Measurements from ENCODE around the gene TMEM87B. TPM values are rescaled to one million over a fixed set of nuclear protein-coding genes. Genes with fewer than 3 reads are reported as not detected.

TMEM87B gene
- polyA plus RNA-seq, 1 donor from 2014 or later = 12.8 TPM

DNA sequence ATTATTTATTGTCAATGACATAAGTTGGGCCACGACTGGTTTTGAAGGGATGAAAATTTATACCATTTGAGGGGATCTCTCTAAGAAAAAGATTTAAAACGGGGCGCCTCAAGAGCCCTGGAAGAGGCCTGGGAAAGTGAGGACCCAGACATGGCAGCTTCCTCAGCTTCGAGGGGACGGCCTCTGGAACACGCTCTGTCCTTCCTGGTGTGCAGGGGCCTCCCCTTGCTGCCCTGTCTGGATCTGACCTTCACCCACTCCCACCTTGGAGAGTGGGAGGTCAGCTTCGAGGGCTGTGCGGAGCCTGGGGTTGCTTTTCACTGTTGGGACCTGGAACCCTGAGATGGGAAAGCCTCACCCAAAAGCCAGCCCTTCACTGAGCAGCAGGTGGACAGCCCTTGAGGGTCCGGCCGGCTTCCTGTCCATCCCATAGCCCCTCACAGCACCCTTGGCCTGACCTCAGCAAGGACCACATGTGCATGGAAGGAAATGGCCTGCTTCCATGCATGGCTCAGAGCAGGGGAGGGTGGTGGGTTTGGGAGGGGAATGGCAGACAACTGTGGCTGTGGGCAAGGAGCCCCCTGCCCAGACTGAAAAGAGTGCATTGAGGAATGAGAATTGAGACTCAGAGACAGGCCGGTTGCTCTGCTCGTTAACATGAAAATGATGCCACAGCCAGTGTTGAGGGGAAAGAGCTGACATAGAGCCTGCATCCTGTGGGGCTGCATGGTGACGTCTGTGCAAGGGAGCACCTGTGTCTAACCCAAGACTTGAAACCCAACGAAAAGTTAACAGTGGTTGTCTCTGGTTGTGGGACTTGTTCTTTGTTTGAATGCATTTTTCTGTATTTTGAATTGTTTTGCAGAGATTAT lies 99.4 kb downstream of the TMEM87B start:
- Histone ChIP-seq H3K4me3 (ENCODE audit: low read length) (no peak overlapping the region), H2AFZ (ENCODE audit: low read depth, low read length) (no peak overlapping the region), H3K27me3 (ENCODE audit: insufficient read depth, low read depth, low read length) (no peaks in the 10 kb centered on the region), H3F3A (ENCODE audit: insufficient read depth, low read length, poor library complexity, severe bottlenecking) (no peaks in the 10 kb centered on the region), H3K36me3 (ENCODE audit: insufficient read depth, low read length) (no peaks in the 10 kb centered on the region), H3K9me2 (ENCODE audit: insufficient read depth, low read length) (no peaks in the 10 kb centered on the region), H3K9ac (ENCODE audit: low read length) (no peak overlapping the region), H3K27ac (ENCODE audit: low read length) (no peak overlapping the region), H3K4me2 (ENCODE audit: low read length) (no peak overlapping the region), H3K9me3 (ENCODE audit: low read length) (no peaks in the 10 kb centered on the region), H3K79me2 (replicated peaks; ENCODE audit: insufficient read depth, low read length) (no peaks in the 10 kb centered on the region), H4K20me1 (ENCODE audit: insufficient read depth) (no peaks in the 10 kb centered on the region)
- TF ChIP-seq MXI1 (conservative IDR thresholded peaks at IDR 0.05; ENCODE audit: poor library complexity, severe bottlenecking) (no peak), CTCF (IDR thresholded peaks at IDR 0.05; ENCODE audit: poor library complexity, severe bottlenecking) (no peak), SMC3 (conservative IDR thresholded peaks at IDR 0.05; ENCODE audit: poor library complexity) (no peak), REST (IDR thresholded peaks at IDR 0.05; ENCODE audit: borderline replicate concordance) (no peak), TAF1 (IDR thresholded peaks at IDR 0.05; ENCODE audit: low read depth) (no peak), RAD21 (conservative IDR thresholded peaks at IDR 0.05) (no peak), EZH2 (IDR thresholded peaks at IDR 0.05; ENCODE audit: borderline replicate concordance, insufficient read depth, low read length, poor library complexity, severe bottlenecking) (no peak), EP300 (conservative IDR thresholded peaks at IDR 0.05; ENCODE audit: poor library complexity, severe bottlenecking) (no peak), POLR2AphosphoS5 (IDR thresholded peaks at IDR 0.05) (no peak)

GRCh38 chr2:112155331-112156151 lies 100.5 kb downstream of the TMEM87B start:
- no peak for TF ChIP-seq POLR2AphosphoS5 (IDR thresholded peaks at IDR 0.05)
- no peak for TF ChIP-seq CTCF (IDR thresholded peaks at IDR 0.05; ENCODE audit: poor library complexity, severe bottlenecking)
- no peak for TF ChIP-seq MXI1 (conservative IDR thresholded peaks at IDR 0.05; ENCODE audit: poor library complexity, severe bottlenecking)
- no peak for TF ChIP-seq RAD21 (conservative IDR thresholded peaks at IDR 0.05)
- TF ChIP-seq EZH2 (IDR thresholded peaks at IDR 0.05; ENCODE audit: borderline replicate concordance, insufficient read depth, low read length, poor library complexity, severe bottlenecking) = no peak
- TF ChIP-seq REST (IDR thresholded peaks at IDR 0.05; ENCODE audit: borderline replicate concordance) = no peak
- no peak for TF ChIP-seq TAF1 (IDR thresholded peaks at IDR 0.05; ENCODE audit: low read depth)
- TF ChIP-seq EP300 (conservative IDR thresholded peaks at IDR 0.05; ENCODE audit: poor library complexity, severe bottlenecking) = no peak
- no peak for TF ChIP-seq SMC3 (conservative IDR thresholded peaks at IDR 0.05; ENCODE audit: poor library complexity)
- Histone ChIP-seq H3K79me2 (replicated peaks; ENCODE audit: insufficient read depth, low read length) (no peaks in the 10 kb centered on the region), H3K27ac (ENCODE audit: low read length) (no peak overlapping the region), H3K4me3 (ENCODE audit: low read length) (no peak overlapping the region), H3K9ac (ENCODE audit: low read length) (no peak overlapping the region), H3K9me3 (ENCODE audit: low read length) (no peaks in the 10 kb centered on the region), H3K9me2 (ENCODE audit: insufficient read depth, low read length) (no peaks in the 10 kb centered on the region), H2AFZ (ENCODE audit: low read depth, low read length) (no peak overlapping the region), H3K4me2 (ENCODE audit: low read length) (no peak overlapping the region), H3K27me3 (ENCODE audit: insufficient read depth, low read depth, low read length) (no peaks in the 10 kb centered on the region), H4K20me1 (ENCODE audit: insufficient read depth) (no peaks in the 10 kb centered on the region), H3F3A (ENCODE audit: insufficient read depth, low read length, poor library complexity, severe bottlenecking) (no peaks in the 10 kb centered on the region), H3K36me3 (ENCODE audit: insufficient read depth, low read length) (no peaks in the 10 kb centered on the region)

Data from neural cell (in vitro differentiated cells).